Measurements from ENCODE around the gene TMCO6.
"Not testable (repeated sequence)": the region's sequence is repeated elsewhere in the genome, so short reads cannot be mapped to it uniquely, and the experiment has no call there.

The TMCO6 gene

DNA sequence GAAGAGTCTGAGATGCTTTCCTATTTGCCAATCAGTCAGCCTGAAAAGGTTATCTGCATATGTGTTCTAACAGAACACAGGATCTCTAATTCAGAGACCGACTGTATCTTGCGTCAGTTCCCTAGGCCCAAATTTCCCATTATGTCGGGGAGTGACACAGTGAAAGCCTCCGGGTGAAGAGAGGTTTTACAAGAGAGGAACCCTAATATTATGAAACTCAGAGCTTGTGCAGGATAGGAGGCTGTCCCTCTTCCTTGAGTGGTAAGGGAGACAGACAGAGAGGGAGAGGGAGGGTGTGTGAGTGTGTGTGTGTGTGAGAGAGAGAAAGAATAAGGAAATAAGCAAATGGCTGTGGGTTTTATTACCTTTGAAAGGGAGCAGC lies 8.2 kb upstream of the TMCO6 start:
- peak; percentile 37 for DNase-seq

DNA sequence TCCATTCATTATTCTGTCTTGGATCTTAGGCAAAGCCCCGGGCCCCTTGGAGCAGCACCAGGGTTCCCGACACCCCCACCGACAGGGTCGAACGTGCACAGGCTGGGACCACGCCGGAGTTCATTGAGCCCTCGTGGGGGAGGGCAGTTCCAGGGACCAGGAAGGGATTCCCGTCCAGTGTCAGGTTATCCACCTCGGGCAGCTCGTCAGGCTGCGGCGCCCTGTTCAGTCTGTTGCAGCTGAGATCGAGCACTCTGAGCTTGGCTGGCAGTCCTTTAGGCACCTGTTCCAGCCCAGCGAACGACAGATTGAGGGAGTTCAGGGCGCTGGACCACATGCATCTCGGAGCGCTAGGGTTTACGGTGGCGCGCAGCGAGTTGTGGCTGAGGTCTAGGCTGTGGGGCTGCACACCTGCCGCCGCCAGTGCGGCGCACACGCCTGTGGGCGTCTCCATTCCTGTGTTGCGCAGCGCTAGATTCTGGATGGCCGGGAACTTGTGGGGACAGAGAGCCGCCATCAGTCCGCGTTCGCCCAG lies 7.4 kb upstream of the TMCO6 start:
- DNase-seq = peak; percentile 28

DNA sequence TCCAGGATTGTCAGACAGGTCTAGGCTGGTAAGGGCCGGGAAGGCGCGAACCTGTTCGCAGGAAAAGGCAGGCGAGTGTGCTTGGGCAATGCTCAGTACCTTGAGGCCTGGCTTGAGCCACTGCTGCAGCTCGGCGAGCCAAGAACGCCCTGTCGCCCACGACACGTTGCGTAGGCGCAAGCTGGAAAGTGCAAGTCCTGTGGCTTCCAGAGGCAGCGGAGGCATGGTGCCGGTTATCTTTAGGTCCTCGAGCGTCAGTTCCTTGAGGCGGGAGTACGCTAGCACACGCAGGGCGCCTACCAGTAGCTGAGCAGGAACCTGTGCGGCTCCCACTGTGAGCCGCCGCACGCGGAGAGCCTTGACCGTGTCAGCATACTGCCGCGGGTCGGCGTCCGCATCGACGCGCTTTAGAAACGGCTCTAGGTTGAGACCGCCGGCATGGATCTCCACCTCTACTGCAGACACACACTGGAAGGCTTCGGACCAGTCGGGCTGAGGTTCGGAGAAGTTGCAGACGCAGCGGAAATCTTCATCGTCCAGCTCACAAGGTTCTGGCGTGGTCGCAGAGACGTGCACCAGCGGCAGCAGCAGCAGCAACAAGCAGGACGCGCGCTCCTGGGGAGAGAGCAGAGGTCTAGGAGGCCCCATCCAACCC lies 6.8 kb upstream of the TMCO6 start:
- peak; percentile 58 for DNase-seq

DNA sequence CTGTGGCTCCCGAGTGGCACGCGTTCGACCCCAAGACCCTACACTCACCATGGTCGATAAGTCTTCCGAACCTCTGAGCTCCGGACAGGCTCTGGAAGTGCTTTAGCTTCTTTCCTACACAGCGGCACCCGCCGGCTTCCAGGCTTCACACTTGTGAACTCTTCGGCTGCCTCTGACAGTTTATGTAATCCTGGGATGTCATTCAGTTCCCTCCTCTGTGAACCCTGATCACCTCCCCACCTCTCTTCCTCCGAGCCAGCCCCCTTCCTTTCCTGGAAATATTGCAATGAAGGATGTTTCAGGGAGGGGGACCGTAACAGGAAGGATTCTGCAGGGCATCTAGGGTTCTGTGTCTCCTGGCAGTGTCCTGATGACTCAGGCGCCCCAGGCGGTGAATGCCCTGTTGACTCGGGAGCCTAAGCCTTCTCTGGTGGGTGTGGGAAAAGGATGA lies 6.2 kb upstream of the TMCO6 start, which contains the start of gene CD14:
TSS of gene CD14 (minus strand) at position 155 of the 451 bp plus-strand sequence. CDS start at position 51, 104 bp downstream.
- DNase-seq = peak; percentile 65

DNA sequence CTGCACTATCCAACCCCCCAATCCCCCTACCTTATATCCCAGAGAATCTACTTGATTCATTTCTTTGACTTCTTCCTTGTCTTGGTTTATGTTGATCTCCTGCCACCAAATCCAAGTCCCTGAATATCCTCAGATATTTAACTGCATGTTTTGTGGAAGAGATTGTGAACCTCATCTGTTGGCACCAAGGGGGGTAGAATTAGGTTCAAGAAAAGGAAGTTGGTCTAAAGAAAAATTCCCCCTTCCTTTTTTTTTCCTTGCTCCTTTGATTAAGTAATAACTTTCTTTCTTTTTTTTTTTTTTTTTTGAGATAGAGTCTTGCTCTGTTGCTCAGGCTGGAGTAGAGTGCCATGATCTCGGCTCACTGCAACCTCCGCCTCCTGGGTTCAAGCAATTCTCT lies 5.8 kb upstream of the TMCO6 start:
- DNase-seq = no peak

DNA sequence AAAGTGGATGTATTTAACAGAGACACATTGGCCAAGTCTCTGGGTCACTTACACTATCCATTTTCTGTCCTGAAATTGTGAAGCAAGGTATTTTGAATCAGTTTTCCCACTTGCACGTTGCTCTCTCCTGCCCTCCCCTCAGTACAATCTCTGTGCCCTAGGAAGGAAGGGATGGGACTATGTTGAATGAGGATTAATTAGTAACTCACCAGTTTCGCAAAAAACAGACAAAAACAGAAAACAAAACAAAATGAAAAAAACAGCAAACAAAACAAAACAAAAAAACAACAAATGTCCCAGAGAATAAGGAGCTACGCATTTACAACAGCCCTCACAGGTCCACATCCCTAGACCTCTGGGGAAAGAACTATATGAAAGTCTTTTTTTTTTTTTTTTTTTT lies 5.1 kb upstream of the TMCO6 start:
- no peak for DNase-seq

DNA sequence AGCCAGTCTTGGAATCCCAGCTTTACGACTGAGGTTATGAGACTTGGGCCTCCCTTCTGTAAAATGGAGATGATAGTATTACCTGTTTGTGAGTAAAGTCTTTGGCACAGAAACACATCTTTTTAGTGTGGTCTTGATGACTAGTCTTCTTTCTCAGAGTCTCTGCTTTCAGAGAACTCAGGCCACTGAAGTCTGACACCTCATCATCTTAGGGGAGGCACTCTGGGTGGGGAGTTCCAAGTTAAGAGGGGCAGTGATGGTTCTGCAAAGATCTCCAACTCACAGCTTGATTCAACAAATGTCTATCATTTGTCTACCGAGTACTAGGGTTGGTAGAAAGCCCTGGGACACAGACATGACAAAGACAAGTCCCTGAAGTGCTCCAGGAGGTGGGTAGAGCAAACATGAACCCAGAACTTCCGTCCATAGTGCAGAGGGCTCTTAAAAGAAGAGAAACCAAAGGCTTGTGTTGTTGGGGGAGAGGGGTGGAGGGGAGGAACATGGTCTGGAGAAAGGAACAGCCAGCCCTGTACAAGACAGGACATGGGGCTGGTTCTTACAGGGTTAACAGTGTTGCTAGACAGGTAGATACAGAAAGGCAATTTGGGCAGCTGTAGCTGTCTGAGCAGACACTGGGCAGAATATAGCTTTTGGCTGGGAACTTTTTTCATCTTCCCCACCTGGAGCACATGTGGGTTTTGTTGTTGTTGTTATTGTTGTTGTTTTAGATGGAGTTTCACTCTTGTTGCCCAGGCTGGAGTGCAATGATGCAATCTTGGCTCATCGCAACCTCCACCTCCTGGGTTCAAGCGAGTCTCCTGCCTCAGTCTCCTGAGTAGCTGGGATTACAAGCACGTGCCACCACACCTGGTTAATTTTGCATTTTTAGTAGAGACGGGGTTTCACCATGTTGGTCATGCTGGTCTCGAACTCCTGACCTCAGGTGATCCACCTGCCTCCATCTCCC lies 3.7 kb upstream of the TMCO6 start:
- no peak for DNase-seq

DNA sequence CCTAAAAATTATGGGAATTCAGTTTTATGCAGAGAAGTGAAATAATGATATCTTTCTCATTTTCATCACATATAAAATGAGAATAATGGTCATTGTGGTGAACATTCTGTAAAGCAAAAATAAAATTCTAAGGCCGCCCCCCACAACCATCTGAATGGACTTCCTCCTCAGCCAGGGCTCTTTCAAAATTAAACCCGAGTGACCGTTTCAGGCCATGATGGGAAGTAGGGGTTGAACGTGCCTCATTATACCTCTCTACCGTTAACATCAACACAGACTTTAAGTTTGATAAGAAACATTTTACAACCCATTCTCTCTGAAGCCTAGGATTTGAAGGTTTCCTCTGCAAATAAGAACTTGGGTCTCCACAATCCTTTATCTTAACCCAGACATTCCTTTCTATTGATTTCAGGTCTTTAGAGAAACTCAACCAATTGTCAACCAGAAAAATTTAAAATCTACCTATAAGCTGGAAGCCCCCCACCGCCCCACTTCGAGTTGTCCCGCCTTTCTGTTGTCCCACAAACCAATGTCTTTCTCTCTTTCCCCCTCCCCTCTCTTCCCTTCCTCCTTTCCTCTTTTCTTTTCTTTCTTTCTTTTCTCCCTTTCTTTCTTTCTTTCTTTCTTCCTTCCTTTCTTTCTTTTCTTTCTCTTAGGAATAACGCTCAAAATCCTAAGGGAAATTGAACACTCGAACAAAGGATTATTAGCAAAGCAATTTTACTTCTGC lies 1.7 kb upstream of the TMCO6 start:
- no peak for DNase-seq

DNA sequence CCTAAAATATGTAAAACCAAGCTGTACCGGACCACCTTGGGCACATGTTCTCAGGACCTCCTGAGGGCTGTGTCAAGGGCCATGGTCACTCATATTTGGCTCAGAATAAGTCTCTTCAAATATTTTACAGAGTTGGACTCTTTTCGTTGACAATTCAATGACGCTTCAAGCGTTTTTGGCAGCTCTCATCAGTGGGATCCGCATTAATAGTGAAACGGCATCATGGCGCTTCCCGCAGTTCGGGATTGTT lies 428 bp upstream of the TMCO6 start:
- not testable (repeated sequence) for DNase-seq

DNA sequence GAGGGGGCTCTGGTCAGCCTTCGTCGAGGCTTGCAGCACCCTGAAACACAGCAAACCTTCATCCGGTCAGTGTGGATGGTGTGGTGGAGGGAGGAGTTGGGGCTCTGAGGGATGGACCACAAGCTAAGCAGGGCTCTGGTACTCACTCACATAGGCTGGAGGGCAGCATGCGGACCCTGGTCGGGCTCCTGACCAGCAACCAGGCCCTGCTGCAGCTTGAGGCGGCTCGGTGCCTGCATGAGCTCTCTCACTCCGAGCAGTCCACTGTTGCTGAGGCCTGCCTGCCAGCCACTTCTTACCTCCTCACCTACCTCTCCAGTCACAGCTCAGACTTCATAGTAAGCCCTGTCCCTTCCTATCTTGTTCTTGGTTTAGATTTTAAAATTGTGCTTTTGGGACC lies 2.5 kb downstream of the TMCO6 start:
- DNase-seq = no peak

DNA sequence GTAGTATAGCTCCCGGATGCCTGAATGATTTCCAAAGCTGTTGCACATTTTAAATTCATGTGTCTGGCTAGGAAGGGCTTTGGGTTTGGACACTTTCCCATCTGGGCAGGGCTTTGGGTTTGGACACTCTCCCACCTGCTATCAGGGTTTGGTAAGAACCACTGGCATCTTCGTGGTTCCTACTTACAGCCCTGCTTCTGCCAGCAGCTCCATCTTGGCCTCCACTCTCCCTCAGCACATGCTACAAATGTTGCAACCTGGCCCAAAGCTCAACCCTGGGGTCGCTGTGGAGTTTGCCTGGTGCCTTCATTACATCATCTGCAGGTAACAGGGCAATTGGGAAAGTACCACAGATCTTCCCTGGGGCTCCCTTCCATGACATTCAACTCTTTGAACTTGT lies 3.5 kb downstream of the TMCO6 start:
- no peak for DNase-seq

DNA sequence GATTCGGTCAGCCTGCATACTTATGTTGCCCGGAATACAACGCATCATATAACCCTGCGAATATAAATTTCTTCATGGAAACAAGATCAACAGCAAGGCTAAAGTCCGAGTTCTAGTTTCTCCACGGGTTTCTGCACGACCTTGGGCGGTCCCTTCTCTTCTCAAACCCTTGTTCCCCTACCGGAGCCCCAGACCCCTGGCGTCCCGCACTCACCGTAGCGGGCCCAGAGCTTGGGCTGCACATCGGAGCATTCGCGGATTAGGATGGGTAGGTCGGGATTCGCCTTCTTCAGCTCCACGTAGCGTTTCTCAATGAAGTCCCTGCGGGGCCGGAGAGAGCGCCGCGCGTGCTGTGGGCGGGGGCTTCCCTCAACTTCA lies 7.8 kb downstream of the TMCO6 start:
- DNase-seq = no peak

DNA sequence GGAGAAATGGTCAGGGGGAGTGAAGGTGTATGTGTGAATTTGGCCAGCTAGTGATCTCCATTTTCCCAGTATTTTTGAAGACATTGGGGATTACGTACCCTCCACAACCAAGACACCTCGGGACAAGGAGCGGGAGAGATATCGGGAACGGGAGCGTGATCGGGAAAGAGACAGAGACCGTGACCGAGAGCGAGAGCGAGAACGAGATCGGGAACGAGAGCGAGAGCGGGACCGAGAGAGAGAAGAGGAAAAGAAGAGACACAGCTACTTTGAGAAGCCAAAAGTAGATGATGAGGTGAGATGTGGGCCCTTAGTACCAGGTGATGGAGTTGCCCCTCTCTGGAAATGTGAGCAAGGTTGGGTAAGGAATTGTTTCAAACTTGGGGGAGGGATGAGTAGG lies 19.6 kb downstream of the TMCO6 start:
- DNase-seq = no peak

DNA sequence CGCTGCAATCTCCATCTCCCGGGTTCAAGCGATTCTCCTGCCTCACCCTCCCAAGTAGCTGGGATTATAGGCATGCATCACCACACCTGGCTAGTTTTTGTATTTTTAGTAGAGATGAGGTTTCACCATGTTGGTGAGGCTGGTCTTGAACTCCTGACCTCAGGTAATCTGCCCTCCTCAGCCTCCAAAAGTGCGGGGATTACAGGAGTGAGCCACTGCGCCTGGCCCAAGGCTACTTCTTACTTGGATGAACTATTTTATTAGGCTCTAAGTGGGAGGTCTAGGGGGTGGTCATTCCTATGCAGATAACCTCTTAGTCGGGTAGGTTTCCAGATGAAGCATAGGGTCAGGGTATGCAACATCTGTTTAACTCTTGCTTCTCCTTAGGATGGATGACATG lies 21.1 kb downstream of the TMCO6 start:
- not testable (repeated sequence) for DNase-seq

DNA sequence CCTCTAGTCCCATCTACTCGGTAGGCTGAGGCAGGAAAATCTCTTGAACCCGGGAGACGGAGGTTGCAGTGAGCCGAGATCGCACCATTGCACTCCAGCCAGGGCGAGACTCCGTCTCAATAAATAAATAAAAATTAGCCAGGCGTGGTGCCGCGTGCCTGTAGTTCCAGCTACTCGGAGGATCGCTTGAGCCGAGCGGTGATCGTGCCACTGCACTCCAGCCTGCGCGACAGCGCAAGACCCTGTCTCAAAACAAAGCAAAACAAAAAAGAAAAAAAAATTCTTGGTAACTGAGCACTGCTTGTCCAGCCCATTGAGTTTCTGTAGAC lies 24.7 kb downstream of the TMCO6 start:
- no peak for DNase-seq

DNA sequence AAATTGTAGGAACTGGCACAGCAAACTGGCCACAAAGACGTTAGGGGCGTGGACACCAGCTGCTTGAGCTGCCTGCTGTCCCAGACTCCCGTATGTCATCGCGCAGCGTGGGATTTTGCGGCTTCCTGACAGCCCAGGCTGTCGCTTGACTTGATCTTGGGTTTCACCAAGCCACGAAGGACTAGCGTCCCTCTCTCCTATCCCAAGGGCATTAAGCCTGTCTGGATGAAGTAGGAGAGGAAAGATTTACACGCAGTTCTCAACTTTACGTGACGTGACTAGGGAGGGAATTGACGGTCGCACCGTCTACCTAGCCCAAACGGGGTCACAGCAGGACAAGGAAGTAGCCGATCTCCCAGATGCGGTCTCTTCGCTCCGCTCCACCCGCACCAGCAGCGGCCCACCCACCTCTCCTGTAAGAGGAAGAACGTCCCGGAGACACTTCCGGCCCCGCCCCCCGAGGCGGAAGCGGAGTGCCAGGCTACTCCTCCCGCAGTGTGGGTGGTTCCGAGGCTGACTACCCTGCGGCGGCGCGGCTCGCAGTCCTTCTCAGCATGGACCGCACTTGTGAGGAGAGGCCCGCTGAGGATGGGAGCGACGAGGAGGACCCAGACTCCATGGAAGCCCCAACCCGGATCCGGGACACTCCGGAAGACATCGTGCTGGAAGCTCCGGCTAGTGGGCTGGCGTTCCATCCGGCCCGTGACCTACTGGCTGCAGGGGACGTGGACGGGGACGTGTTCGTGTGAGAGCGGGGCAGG lies 25.3 kb downstream of the TMCO6 start, which contains the start of gene WDR55:
TSS of gene WDR55 (plus strand) at position 546 of the 761 bp plus-strand sequence. CDS start at position 555, 9 bp downstream.
- peak; percentile 96 for DNase-seq

DNA sequence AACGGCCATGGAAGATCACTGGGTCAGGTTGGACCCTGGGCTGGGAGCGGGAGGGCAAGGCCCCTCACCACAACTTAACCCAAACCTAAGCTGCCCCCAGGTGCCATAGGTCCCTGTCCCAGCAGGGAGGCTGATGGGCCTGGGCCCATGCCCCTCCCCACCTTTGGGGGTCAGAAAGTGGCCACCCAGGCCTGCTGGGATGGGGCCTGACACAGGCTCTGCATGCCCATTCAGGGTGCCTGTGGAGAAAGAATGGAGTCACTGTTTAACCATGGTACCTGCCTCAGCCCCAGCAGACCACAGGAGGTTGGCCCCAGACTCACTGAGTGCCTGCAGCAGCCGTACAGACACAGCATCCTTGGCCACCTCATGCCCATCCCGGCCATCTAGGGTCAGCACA lies 31.8 kb downstream of the TMCO6 start:
- not testable (repeated sequence) for DNase-seq

DNA sequence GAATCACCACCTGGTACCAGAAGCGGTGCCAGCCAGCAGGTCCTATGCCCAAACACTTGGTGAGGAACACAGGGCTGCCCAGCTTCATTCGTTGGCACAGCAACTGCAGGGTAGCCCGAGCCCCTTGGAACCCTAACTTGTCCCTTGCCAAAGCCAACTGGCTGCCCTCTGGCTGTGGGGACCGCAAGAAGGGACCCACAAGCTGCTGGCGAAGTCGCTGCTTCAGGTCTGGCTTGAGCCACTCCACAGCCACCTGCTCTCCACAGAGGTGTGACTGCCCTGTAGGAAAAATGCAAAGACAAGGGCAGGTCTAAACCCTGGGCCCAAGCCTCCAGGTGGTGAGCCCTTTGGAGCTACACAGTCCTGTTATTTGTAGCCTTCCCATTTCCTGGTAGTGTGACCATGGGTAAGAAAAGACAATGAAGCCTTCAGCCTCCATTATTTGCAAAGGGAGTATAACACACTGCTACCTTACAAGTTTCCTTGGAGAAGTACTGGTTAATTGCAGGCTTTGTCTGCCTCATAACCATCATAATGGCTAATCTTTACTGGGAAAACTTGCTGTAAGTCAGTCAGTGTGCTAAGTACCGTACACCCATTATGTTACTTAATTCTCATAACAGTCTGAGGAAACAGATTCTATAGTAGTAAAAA lies 32.3 kb downstream of the TMCO6 start:
- no peak for DNase-seq

DNA sequence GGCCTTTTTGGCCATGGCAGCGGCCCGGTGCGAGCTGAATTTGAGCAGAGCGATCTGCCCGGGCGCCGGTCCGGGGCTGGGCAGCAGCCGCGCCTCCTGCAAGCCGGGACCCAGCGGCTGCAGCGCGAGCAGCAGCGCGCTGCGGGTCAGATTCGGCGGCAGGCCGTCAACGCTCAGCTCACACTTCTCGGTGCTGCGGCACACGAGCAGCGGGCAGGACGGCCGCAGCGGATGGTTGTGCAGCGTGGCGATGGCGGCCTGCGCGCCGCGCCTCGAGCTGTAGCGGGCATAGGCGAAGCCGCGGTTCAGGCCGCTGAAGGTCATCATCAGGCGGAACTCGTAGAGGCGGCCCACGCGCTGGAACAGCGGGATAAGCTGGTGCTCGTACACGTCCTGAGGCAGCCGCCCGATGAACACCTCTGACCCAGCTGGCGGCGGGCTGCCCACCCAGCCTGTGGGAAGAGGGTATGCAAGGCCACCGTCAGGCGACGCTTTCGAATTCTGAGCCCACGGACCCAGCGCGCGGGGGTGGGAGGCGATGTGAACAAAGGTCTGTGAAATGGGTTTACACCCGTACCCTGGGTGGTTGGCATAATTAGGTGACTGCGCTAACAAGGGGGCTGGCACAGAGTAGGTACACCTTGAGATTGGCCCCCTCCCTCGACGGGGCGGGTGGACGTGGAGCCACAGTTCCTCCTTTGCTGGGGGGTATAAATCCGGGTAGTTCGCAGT lies 33.4 kb downstream of the TMCO6 start:
- no peak for DNase-seq

DNA sequence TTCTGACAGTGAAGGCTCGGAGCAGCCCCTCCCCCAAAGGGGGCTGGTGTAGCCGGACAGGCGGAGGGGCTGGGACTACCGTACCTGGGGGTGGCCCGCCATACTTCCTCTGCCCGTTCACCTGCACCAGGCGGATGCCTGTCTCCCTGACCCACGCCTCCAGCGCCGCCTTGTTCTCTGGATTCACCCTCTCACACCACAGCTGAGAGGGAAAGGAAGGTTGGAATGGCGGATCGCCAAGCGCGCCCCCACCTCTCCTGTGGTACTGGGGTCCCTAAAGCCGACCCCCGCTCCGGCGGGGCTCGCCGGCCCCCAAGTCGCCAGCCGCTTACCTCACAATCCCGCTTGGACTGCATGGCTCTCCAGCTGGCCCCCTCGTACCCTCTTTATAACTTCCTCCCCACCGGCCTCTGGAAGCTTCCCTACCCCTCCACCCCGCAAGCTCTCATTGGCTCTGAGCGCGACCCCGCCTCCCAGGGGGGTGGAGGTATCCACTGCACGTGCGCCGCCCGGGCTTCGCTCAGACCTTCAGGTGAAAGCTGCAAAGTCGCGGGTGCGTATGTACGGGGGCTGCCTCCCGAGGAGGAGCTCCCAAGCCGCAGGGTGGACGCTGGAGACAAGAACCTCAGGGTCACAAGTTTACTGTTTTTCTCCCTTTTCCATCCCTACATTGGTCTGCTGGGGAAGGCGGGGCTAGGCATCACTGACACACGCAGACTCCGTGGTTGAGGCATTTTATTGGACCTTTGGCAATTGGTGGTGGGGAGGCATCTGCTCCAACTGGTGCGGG lies 34.1 kb downstream of the TMCO6 start, which contains the start of gene DND1:
TSS of gene DND1 (minus strand) at position 390 of the 790 bp plus-strand sequence. CDS start at position 356, 34 bp downstream.
- no peak for DNase-seq

Data from CD4-positive, alpha-beta T cell treated with Interleukin-15 for 1 hour (primary cell).